Liver (tissue), 9 donors: ENCODE results near the gene TMEM184C. TPM values are rescaled to one million over a fixed set of nuclear protein-coding genes. Genes with fewer than 3 reads are reported as not detected.

Experiments
- DNase-seq: peaks from one replicate; pipeline ENCODE4 v3.0.0-alpha.2; 2017; ENCODE audit warnings: low spot score
- H3K27ac ChIP-seq, 2 donors: one replicate each; pipeline ENCODE4 v1.7.0; 2013; ENCODE audit warnings: inconsistent platforms in 2 of 2, low read length in 2 of 2, control low read depth in 1 of 2, low read depth in 1 of 2, mild to moderate bottlenecking in 1 of 2
- H3K27me3 ChIP-seq, 4 donors: one replicate each; pipeline versions ENCODE4 v1.6.1 to v1.7.0; 2013; ENCODE audit warnings: low read length in 3 of 4, inconsistent platforms in 1 of 4, mild to moderate bottlenecking in 1 of 4, moderate library complexity in 1 of 4; ENCODE audit not compliant: control insufficient read depth in 4 of 4, insufficient read depth in 4 of 4
- H3K36me3 ChIP-seq, 4 donors: one replicate each; pipeline versions ENCODE4 v1.6.1 to v1.7.0; 2013; ENCODE audit warnings: low read length in 3 of 4, mild to moderate bottlenecking in 3 of 4, low read depth in 1 of 4, moderate library complexity in 1 of 4; ENCODE audit not compliant: control insufficient read depth in 4 of 4, insufficient read depth in 3 of 4
- H3K4me1 ChIP-seq, 4 donors: one replicate each; pipeline versions ENCODE4 v1.6.1 to v1.7.0; 2013; ENCODE audit warnings: low read length in 3 of 4, mild to moderate bottlenecking in 3 of 4, moderate library complexity in 1 of 4; ENCODE audit not compliant: control insufficient read depth in 4 of 4, insufficient read depth in 4 of 4
- H3K4me3 ChIP-seq, 3 donors: one replicate each; pipeline versions ENCODE4 v1.6.1 to v1.7.0; 2013; ENCODE audit warnings: low read length in 3 of 3, control low read depth in 1 of 3, low read depth in 1 of 3, mild to moderate bottlenecking in 1 of 3
- H3K9ac ChIP-seq, 2 donors: one replicate each; pipeline ENCODE4 v1.7.0; 2013; ENCODE audit warnings: low read length in 2 of 2, mild to moderate bottlenecking in 2 of 2, moderate library complexity in 2 of 2, control low read depth in 1 of 2, low read depth in 1 of 2
- H3K9me3 ChIP-seq, 4 donors: one replicate each; pipeline versions ENCODE4 v1.6.1 to v1.7.0; 2013; ENCODE audit warnings: low read length in 3 of 4; ENCODE audit not compliant: control insufficient read depth in 4 of 4
- EGR1 ChIP-seq, 2 donors: IDR thresholded peaks; 2 replicates each; pipeline ENCODE4 v1.6.1; 2016 to 2018; ENCODE audit warnings: antibody characterized with exemption in 2 of 2, low read depth in 2 of 2
- FOXA1 ChIP-seq: IDR thresholded peaks from 2 replicates; pipeline ENCODE4 v1.6.1; 2016; ENCODE audit warnings: antibody characterized with exemption
- FOXA2 ChIP-seq: IDR thresholded peaks from 2 replicates; pipeline ENCODE4 v1.6.1; 2016; ENCODE audit warnings: antibody characterized with exemption
- HNF4A ChIP-seq, 2 donors: conservative IDR thresholded peaks; 2 replicates each; pipeline ENCODE4 v1.6.1; 2016; ENCODE audit warnings: antibody characterized with exemption in 2 of 2, mild to moderate bottlenecking in 2 of 2
- HNF4G ChIP-seq: IDR thresholded peaks from 2 replicates; pipeline ENCODE4 v1.6.1; 2016; ENCODE audit warnings: antibody characterized with exemption
- NR2F2 ChIP-seq: IDR thresholded peaks from 2 replicates; pipeline ENCODE4 v1.6.1; 2016; ENCODE audit warnings: antibody characterized with exemption
- RAD21 ChIP-seq, 2 donors: IDR thresholded peaks; 2 replicates each; pipeline ENCODE4 v1.6.1; 2016; ENCODE audit warnings: antibody characterized with exemption in 2 of 2, mild to moderate bottlenecking in 2 of 2
- RXRA ChIP-seq, 2 donors: IDR thresholded peaks; 2 replicates each; pipeline ENCODE4 v1.6.1; 2017 to 2018; ENCODE audit warnings: antibody characterized with exemption in 2 of 2, mild to moderate bottlenecking in 1 of 2
- SP1 ChIP-seq: IDR thresholded peaks from 2 replicates; pipeline ENCODE4 v1.6.1; 2018; ENCODE audit warnings: antibody characterized with exemption, mild to moderate bottlenecking
- TAF1 ChIP-seq: conservative IDR thresholded peaks from 2 replicates; pipeline ENCODE4 v1.6.1; 2016; ENCODE audit warnings: antibody characterized with exemption, mild to moderate bottlenecking
- WGBS: extraction: QIAGEN DNeasy Blood & Tissue Kit; methylation state at CpG from one replicate; pipeline ENCODE4 v1.1.7; 2013; 5-methylcytosine and 5-hydroxymethylcytosine counted together
- polyA plus RNA-seq, 2 donors: library from polyadenylated mRNA; stranded (reverse) in 1 of 2; unstranded in 1 of 2; fragments of 200-250 nt in 1 of 2; fragments of >200 nt in 1 of 2; fragmentation: Nextera tagmentation in 1 of 2; extraction: Ambion mirVana in 1 of 2; gene quantifications; one replicate each; pipeline versions ENCODE4 v1.2.1 to v1.2.3, GENCODE V29; 2013 to 2015
- total RNA-seq, 2 donors: library from RNA; depleted of rRNA; stranded (reverse); fragments of >200 nt; gene quantifications; one replicate each; pipeline ENCODE4 v1.2.3, GENCODE V29; 2014
- TF ChIP-seq, protein P1 (sequence below): fragments of 150-350 bp; IDR thresholded peaks from 2 replicates; pipeline ENCODE4 v1.5.1; 2017; ENCODE audit warnings: improper control_type of control experiment, low read depth, low read length; ENCODE audit not compliant: missing input control
- TF ChIP-seq, protein P2 (sequence below): IDR thresholded peaks from 2 replicates; pipeline ENCODE4 v1.6.1; 2016; ENCODE audit warnings: antibody characterized with exemption
- TF ChIP-seq, protein P3 (sequence below): IDR thresholded peaks from 2 replicates; pipeline ENCODE4 v1.6.1; 2016; ENCODE audit warnings: antibody characterized with exemption
- TF ChIP-seq, protein P4 (sequence below): IDR thresholded peaks from 2 replicates; pipeline ENCODE4 v1.6.1; 2016; ENCODE audit warnings: antibody characterized with exemption
- donor health status: healthy.
- donor health status: healthy.
- donor health status: healthy.
- donor health status: healthy.
- donor health status: healthy.

TMEM184C gene
- total and polyA plus RNA-seq, 4 donors: 9.1 to 31.4 (median 13.4) TPM

DNA sequence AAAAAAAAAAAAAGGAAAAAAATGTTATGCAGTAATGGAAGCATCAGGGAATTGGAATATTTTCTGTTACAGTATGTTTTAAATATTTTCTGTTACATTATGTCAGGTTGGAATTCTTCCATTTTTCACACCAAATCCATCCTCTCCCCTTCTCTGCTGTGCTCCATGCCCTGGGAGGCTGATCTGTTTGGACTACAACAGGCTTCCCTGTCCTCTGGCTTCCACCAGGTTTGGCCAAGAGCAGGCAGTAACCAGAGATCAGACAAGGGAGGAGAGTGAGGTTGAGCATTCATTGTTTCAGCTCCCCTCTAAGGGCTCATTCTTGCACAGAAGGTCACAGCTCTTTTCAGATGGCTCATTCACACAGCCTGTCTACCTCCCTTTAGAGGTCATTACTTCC is 11.7 kb upstream of the TMEM184C start:
- H3K4me3 ChIP-seq: no peak overlapping the region
- H3K36me3 ChIP-seq: no peaks in the 10 kb centered on the region
- H3K27me3 ChIP-seq: no peaks in the 10 kb centered on the region
- TF ChIP-seq SP1 (no peak), RAD21 (IDR thresholded peaks at IDR 0.05) (no peak), NR2F2 (no peak)
- TF ChIP-seq, protein P1, sequence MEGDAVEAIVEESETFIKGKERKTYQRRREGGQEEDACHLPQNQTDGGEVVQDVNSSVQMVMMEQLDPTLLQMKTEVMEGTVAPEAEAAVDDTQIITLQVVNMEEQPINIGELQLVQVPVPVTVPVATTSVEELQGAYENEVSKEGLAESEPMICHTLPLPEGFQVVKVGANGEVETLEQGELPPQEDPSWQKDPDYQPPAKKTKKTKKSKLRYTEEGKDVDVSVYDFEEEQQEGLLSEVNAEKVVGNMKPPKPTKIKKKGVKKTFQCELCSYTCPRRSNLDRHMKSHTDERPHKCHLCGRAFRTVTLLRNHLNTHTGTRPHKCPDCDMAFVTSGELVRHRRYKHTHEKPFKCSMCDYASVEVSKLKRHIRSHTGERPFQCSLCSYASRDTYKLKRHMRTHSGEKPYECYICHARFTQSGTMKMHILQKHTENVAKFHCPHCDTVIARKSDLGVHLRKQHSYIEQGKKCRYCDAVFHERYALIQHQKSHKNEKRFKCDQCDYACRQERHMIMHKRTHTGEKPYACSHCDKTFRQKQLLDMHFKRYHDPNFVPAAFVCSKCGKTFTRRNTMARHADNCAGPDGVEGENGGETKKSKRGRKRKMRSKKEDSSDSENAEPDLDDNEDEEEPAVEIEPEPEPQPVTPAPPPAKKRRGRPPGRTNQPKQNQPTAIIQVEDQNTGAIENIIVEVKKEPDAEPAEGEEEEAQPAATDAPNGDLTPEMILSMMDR: no peak
- TF ChIP-seq, protein P2, sequence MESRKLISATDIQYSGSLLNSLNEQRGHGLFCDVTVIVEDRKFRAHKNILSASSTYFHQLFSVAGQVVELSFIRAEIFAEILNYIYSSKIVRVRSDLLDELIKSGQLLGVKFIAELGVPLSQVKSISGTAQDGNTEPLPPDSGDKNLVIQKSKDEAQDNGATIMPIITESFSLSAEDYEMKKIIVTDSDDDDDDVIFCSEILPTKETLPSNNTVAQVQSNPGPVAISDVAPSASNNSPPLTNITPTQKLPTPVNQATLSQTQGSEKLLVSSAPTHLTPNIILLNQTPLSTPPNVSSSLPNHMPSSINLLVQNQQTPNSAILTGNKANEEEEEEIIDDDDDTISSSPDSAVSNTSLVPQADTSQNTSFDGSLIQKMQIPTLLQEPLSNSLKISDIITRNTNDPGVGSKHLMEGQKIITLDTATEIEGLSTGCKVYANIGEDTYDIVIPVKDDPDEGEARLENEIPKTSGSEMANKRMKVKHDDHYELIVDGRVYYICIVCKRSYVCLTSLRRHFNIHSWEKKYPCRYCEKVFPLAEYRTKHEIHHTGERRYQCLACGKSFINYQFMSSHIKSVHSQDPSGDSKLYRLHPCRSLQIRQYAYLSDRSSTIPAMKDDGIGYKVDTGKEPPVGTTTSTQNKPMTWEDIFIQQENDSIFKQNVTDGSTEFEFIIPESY: no peak
- H3K4me1 ChIP-seq: no peaks in the 10 kb centered on the region
- DNase-seq: no peak
- H3K9me3 ChIP-seq: no peaks in the 10 kb centered on the region
- H3K9ac ChIP-seq: no peak overlapping the region
- no peak overlapping the region for H3K27ac ChIP-seq

DNA sequence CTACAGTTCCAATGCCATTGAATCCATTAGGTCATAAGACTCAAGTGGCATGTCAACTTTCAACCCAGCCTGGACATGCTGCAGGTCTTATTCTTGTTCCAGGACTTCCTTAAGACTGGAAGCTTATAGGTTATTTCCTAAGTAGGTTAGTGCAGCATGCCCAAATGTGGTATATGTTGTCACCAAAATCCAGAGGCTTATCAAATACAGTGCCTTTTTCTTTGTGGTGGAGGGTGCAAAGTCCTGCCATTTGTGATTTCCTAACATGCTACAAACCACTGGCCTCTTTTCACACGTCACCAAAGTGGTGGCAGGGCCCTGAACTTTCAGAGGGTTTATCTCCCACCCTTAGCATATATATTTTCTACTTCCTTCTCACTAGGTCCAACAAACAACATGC is 9.7 kb upstream of the TMEM184C start:
- no peak overlapping the region for H3K9ac ChIP-seq
- no peaks in the 10 kb centered on the region for H3K36me3 ChIP-seq
- no peak for DNase-seq
- no peaks in the 10 kb centered on the region for H3K4me1 ChIP-seq
- WGBS: 44% methylated on average over 1 of the region's 1 CpG
- no peak for TF ChIP-seq HNF4G
- peak; percentile 26 to 37 for TF ChIP-seq HNF4A (conservative IDR thresholded peaks at IDR 0.05)
- no peak for TF ChIP-seq SP1
- H3K9me3 ChIP-seq: no peaks in the 10 kb centered on the region
- H3K4me3 ChIP-seq: no peak overlapping the region
- H3K27me3 ChIP-seq: no peaks in the 10 kb centered on the region
- H3K27ac ChIP-seq: no peak overlapping the region

DNA sequence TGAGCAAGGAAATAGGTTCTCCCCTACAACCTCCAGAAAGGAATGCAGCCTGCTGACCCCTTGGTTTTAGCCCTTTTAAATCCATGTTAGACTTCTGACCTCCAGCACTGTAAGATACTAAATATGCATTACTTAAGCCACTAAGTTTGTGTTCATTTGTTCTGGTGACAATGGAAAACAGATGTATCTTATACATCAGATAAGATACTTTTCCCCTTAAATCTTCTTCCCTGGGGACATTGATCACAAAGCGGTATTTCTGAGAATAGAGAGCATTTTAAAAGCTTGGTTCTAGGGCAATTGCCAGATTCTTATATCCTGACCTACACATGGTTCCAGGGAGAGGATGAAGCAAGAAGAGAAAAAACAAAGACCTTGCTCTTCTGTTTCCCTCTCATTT is 6.5 kb upstream of the TMEM184C start:
- Histone ChIP-seq H3K36me3 (no peaks in the 10 kb centered on the region), H3K4me3 (no peak overlapping the region), H3K9me3 (no peaks in the 10 kb centered on the region), H3K9ac (no peak overlapping the region), H3K27me3 (no peaks in the 10 kb centered on the region), H3K4me1 (no peaks in the 10 kb centered on the region), H3K27ac (no peak overlapping the region)
- DNase-seq: no peak
- WGBS: 99% methylated on average over 1 of the region's 1 CpG
- TF ChIP-seq EGR1 (IDR thresholded peaks at IDR 0.05; ENCODE audit: low read depth in 2 of 2): no peak
- TF ChIP-seq FOXA1: no peak
- no peak for TF ChIP-seq TAF1
- no peak for TF ChIP-seq FOXA2
- TF ChIP-seq RAD21 (IDR thresholded peaks at IDR 0.05): no peak
- no peak for TF ChIP-seq RXRA (IDR thresholded peaks at IDR 0.05)
- no peak for TF ChIP-seq HNF4G
- TF ChIP-seq, protein P3, sequence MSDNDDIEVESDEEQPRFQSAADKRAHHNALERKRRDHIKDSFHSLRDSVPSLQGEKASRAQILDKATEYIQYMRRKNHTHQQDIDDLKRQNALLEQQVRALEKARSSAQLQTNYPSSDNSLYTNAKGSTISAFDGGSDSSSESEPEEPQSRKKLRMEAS: no peak
- TF ChIP-seq, protein P4, sequence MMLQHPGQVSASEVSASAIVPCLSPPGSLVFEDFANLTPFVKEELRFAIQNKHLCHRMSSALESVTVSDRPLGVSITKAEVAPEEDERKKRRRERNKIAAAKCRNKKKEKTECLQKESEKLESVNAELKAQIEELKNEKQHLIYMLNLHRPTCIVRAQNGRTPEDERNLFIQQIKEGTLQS: no peak
